Loucy (cell line): ENCODE results near the gene ZSWIM5.
"Not testable (repeated sequence)": the region's sequence is repeated elsewhere in the genome, so short reads cannot be mapped to it uniquely, and the experiment has no call there.

Experiments
- H2AFZ ChIP-seq: fragments of 200-600 bp; sonication (generic); 2 replicates; pipeline ENCODE4 v1.6.0; 2016; ENCODE audit warnings: antibody characterized with exemption, mild to moderate bottlenecking, low read length, moderate library complexity
- H3F3A ChIP-seq: fragments of 200-600 bp; 2 replicates; pipeline ENCODE4 v1.6.0; 2016; ENCODE audit warnings: antibody characterized with exemption, low read depth, mild to moderate bottlenecking
- H3K27me3 ChIP-seq: fragments of 200-600 bp; sonication (generic); 2 replicates; pipeline ENCODE4 v1.6.1; 2014; ENCODE audit warnings: low read length, mild to moderate bottlenecking; ENCODE audit not compliant: insufficient read depth, poor library complexity, severe bottlenecking
- H3K36me3 ChIP-seq: fragments of 200-600 bp; sonication (generic); 2 replicates; pipeline ENCODE4 v1.6.1; 2016; ENCODE audit warnings: low read length; ENCODE audit not compliant: insufficient read depth
- H3K4me1 ChIP-seq: fragments of 200-600 bp; sonication (generic); 2 replicates; pipeline ENCODE4 v1.5.1; 2014; ENCODE audit warnings: low read length, mild to moderate bottlenecking; ENCODE audit not compliant: insufficient read depth, poor library complexity, severe bottlenecking
- H3K4me2 ChIP-seq: fragments of 200-600 bp; sonication (generic); 2 replicates; pipeline ENCODE4 v1.6.0; 2014; ENCODE audit warnings: antibody characterized with exemption, low read length, low read depth, mild to moderate bottlenecking; ENCODE audit not compliant: poor library complexity, severe bottlenecking
- H3K4me3 ChIP-seq: fragments of 200-600 bp; sonication (generic); 2 replicates; pipeline ENCODE4 v1.5.1; 2014; ENCODE audit warnings: low read length, mild to moderate bottlenecking, mixed read lengths; ENCODE audit not compliant: poor library complexity, severe bottlenecking
- H3K79me2 ChIP-seq: fragments of 200-600 bp; sonication (generic); 2 replicates; pipeline ENCODE4 v1.6.1; 2014; ENCODE audit warnings: low read length; ENCODE audit not compliant: insufficient read depth
- H3K9ac ChIP-seq: fragments of 200-600 bp; sonication (generic); 2 replicates; pipeline ENCODE4 v1.6.0; 2014; ENCODE audit warnings: mild to moderate bottlenecking, low read depth, low read length, moderate library complexity; ENCODE audit not compliant: poor library complexity, severe bottlenecking
- H3K9me2 ChIP-seq: fragments of 200-600 bp; sonication (generic); replicated peaks from 2 replicates; pipeline ENCODE4 v1.6.1; 2016; ENCODE audit warnings: low read depth, low read length, mixed read lengths
- H3K9me3 ChIP-seq: fragments of 200-600 bp; sonication (generic); 2 replicates; pipeline ENCODE4 v1.6.1; 2014; ENCODE audit warnings: mild to moderate bottlenecking, antibody characterized with exemption, low read length, low read depth; ENCODE audit not compliant: insufficient read depth
- H4K20me1 ChIP-seq: fragments of 200-600 bp; sonication (generic); 2 replicates; pipeline ENCODE4 v1.6.0; 2014; ENCODE audit warnings: antibody characterized with exemption, low read length, mild to moderate bottlenecking; ENCODE audit not compliant: insufficient read depth, poor library complexity, severe bottlenecking
- EZH2phosphoT487 ChIP-seq: fragments of 200-600 bp; IDR thresholded peaks from 2 replicates; pipeline ENCODE4 v1.6.1; 2018; ENCODE audit warnings: antibody characterized with exemption, mild to moderate bottlenecking, moderate library complexity, borderline replicate concordance
- TF ChIP-seq, protein P1 (sequence below): fragments of 200-600 bp; sonication (generic); conservative IDR thresholded peaks from 2 replicates; pipeline ENCODE4 v1.5.1; 2014; ENCODE audit warnings: mild to moderate bottlenecking, antibody characterized with exemption, low read length

Gene ZSWIM5

DNA sequence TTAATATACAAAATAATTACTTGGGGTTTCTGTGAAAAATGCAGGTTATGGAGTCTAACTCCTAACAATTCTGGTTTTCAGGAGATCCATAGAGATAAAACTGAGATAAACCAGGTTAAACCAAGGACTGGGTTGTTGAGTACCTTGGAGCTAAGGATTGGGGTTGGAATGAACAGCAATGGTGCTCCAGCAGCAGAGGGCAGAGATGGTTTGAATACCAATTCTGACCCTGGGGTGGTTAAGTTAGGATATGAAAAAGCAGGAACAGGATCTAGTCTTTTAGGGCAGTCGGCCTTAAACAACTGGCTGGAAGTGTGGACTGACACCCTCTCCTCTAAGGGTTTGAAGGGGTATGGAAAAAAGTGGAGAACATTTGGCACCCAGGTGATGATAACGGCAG is 141.3 kb downstream of the ZSWIM5 start:
- no peaks in the 10 kb centered on the region for H3F3A ChIP-seq
- TF ChIP-seq EZH2phosphoT487, result no peak
- H3K4me1 ChIP-seq, result no peaks in the 10 kb centered on the region
- H4K20me1 ChIP-seq, result no peaks in the 10 kb centered on the region
- no peaks in the 10 kb centered on the region for H3K27me3 ChIP-seq
- H3K9ac ChIP-seq, result no peak overlapping the region
- no peak overlapping the region for H3K4me2 ChIP-seq
- H3K36me3 ChIP-seq, result no peaks in the 10 kb centered on the region
- no peaks in the 10 kb centered on the region for H3K9me2 ChIP-seq
- no peaks in the 10 kb centered on the region for H3K79me2 ChIP-seq
- H3K9me3 ChIP-seq, result no peaks in the 10 kb centered on the region
- H2AFZ ChIP-seq, result no peak overlapping the region
- H3K4me3 ChIP-seq, result no peak overlapping the region

- H3K4me1 ChIP-seq, H3K9me2 ChIP-seq, H3K27me3 ChIP-seq, H3K36me3 ChIP-seq, H2AFZ ChIP-seq, H4K20me1 ChIP-seq, H3K4me3 ChIP-seq, H3K9ac ChIP-seq, H3K4me2 ChIP-seq, H3F3A ChIP-seq, H3K9me3 ChIP-seq, H3K79me2 ChIP-seq: not testable (repeated sequence)
Observed at GRCh38 chr1:45062463-45062862, 143.9 kb downstream of the ZSWIM5 start.

DNA sequence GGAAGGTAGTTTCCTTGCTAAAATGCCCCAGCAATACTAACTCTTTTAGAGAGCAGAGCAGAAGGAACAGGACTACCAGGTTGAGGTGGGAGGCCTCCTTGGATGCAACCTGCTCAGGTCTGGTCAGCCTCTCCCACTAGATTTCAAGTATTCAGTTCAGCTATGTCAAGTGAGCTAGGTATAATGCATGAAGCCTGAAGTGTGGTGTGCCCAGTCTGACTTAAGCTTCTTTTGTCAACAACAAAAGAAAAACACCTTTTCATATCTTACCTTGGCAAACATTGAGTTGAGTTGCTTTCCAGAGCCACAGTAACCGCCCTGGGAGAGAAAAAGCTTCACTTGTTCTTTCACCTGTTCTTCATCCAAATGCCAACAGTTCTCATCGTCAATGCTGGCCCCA is 146.6 kb downstream of the ZSWIM5 start:
- Histone ChIP-seq H3K4me3 (no peak overlapping the region), H3K79me2 (no peaks in the 10 kb centered on the region), H3K36me3 (peaks cover 10% of the 10 kb centered on the region; the same call in 1 of the 2 replicates), H3K9me2 (no peaks in the 10 kb centered on the region), H3K9ac (no peak overlapping the region), H2AFZ (no peak overlapping the region), H3K9me3 (no peaks in the 10 kb centered on the region), H4K20me1 (no peaks in the 10 kb centered on the region), H3F3A (no peaks in the 10 kb centered on the region), H3K4me1 (no peaks in the 10 kb centered on the region), H3K27me3 (no peaks in the 10 kb centered on the region), H3K4me2 (no peak overlapping the region)
- TF ChIP-seq, protein P1, sequence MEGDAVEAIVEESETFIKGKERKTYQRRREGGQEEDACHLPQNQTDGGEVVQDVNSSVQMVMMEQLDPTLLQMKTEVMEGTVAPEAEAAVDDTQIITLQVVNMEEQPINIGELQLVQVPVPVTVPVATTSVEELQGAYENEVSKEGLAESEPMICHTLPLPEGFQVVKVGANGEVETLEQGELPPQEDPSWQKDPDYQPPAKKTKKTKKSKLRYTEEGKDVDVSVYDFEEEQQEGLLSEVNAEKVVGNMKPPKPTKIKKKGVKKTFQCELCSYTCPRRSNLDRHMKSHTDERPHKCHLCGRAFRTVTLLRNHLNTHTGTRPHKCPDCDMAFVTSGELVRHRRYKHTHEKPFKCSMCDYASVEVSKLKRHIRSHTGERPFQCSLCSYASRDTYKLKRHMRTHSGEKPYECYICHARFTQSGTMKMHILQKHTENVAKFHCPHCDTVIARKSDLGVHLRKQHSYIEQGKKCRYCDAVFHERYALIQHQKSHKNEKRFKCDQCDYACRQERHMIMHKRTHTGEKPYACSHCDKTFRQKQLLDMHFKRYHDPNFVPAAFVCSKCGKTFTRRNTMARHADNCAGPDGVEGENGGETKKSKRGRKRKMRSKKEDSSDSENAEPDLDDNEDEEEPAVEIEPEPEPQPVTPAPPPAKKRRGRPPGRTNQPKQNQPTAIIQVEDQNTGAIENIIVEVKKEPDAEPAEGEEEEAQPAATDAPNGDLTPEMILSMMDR, result no peak
- TF ChIP-seq EZH2phosphoT487, result no peak

DNA sequence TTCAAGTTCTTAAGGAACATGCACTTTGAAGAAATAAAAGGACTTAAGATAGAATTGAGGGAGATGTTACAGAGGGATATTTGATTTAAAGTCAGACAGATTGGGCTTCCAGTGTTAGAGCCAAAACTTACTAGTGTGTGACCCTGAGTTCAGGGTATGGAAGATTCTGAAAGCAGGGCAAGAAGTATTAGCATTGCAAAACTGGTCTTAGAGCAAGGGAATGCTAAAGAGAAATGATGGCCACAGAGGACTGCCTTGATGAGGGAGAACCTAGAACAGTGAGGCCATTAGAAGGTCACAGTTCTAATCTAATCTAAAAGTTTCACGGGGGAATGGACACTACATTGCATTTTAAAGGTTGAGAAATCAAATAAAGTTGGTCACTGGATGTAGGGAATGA is 148.9 kb downstream of the ZSWIM5 start:
- no peak overlapping the region for H2AFZ ChIP-seq
- no peak overlapping the region for H3K4me2 ChIP-seq
- H4K20me1 ChIP-seq, result no peaks in the 10 kb centered on the region
- H3K4me3 ChIP-seq, result no peak overlapping the region
- H3K9ac ChIP-seq, result no peak overlapping the region
- no peaks in the 10 kb centered on the region for H3K79me2 ChIP-seq
- H3K27me3 ChIP-seq, result no peaks in the 10 kb centered on the region
- TF ChIP-seq EZH2phosphoT487, result no peak
- TF ChIP-seq, protein P1, result no peak
- no peaks in the 10 kb centered on the region for H3K9me3 ChIP-seq
- H3K4me1 ChIP-seq, result no peaks in the 10 kb centered on the region
- peaks cover 10% of the 10 kb centered on the region; the same call in 1 of the 2 replicates for H3K36me3 ChIP-seq
- H3K9me2 ChIP-seq, result no peaks in the 10 kb centered on the region
- no peaks in the 10 kb centered on the region for H3F3A ChIP-seq
